SK-N-SH treated with all-trans-retinoic acid at 6 μM for 48 hours (cell line): ENCODE measurements around the gene FLT1.

ENCODE experiments used
- ARNTL ChIP-seq: fragments of 450-650 bp; formaldehyde crosslinking; IDR thresholded peaks from 2 replicates; pipeline ENCODE4 v1.5.0; 2020; ENCODE audit warnings: low read depth, mild to moderate bottlenecking, moderate library complexity, borderline replicate concordance
- ISL1 ChIP-seq: fragments of 250-450 bp; sonication (Bioruptor Pico); IDR thresholded peaks from 2 replicates; pipeline ENCODE4 v2.1.2; 2022; ENCODE audit warnings: mild to moderate bottlenecking, moderate library complexity
- OSR1 ChIP-seq: fragments of 250-450 bp; sonication (Bioruptor Pico); IDR thresholded peaks from 2 replicates; pipeline ENCODE4 v1.8.0; 2022; ENCODE audit warnings: moderate library complexity, mild to moderate bottlenecking, inconsistent platforms
- ZC3H10 ChIP-seq: fragments of 250-450 bp; sonication (Bioruptor Pico); IDR thresholded peaks from 2 replicates; pipeline ENCODE4 v1.5.1; 2021; ENCODE audit warnings: mild to moderate bottlenecking, moderate library complexity
- ZFP3 ChIP-seq: fragments of 250-450 bp; sonication (Bioruptor Pico); IDR thresholded peaks from 2 replicates; pipeline ENCODE4 v1.5.0; 2020; ENCODE audit warnings: mild to moderate bottlenecking, moderate library complexity
- ZNF8 ChIP-seq: fragments of 450-650 bp; formaldehyde crosslinking; IDR thresholded peaks from 2 replicates; pipeline ENCODE4 v1.5.0; 2020; ENCODE audit warnings: mild to moderate bottlenecking, moderate library complexity
- TF ChIP-seq, protein P1 (sequence below): fragments of 250-450 bp; sonication (Bioruptor Pico); IDR thresholded peaks from 2 replicates; pipeline ENCODE4 v1.8.0; 2020; ENCODE audit warnings: mild to moderate bottlenecking, moderate library complexity, borderline replicate concordance
- TF ChIP-seq, protein P2 (sequence below): fragments of 250-450 bp; sonication (Bioruptor Pico); IDR thresholded peaks from 2 replicates; pipeline ENCODE4 v1.5.1; 2020; ENCODE audit warnings: low read depth, mild to moderate bottlenecking, moderate library complexity
- TF ChIP-seq, protein P3 (sequence below): fragments of 250-450 bp; sonication (Bioruptor Pico); IDR thresholded peaks from 2 replicates; pipeline ENCODE4 v1.5.0; 2020; ENCODE audit warnings: mild to moderate bottlenecking, moderate library complexity

DNA sequence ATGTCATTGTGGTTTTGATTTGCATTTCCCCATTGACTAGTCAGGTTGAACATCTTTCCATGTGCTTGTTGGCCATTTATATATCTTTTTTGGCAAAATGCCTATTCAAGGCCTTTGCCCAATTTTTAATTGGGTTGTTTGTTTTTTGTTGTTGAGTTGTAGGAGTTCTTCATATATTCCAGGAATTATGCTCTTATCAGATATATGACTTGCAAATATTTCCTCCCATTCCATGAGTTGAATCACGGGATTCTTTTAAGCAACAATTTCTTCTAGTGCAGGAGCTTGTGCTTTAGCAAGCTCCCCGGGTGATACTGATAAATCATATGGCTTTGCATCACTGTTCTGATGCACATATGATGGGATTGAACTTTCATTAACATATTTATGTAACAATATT is 47.0 kb upstream of the FLT1 start:
- TF ChIP-seq, protein P1, sequence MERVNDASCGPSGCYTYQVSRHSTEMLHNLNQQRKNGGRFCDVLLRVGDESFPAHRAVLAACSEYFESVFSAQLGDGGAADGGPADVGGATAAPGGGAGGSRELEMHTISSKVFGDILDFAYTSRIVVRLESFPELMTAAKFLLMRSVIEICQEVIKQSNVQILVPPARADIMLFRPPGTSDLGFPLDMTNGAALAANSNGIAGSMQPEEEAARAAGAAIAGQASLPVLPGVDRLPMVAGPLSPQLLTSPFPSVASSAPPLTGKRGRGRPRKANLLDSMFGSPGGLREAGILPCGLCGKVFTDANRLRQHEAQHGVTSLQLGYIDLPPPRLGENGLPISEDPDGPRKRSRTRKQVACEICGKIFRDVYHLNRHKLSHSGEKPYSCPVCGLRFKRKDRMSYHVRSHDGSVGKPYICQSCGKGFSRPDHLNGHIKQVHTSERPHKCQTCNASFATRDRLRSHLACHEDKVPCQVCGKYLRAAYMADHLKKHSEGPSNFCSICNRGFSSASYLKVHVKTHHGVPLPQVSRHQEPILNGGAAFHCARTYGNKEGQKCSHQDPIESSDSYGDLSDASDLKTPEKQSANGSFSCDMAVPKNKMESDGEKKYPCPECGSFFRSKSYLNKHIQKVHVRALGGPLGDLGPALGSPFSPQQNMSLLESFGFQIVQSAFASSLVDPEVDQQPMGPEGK (CRISPR knock-in tag), result no peak
- TF ChIP-seq, protein P2, sequence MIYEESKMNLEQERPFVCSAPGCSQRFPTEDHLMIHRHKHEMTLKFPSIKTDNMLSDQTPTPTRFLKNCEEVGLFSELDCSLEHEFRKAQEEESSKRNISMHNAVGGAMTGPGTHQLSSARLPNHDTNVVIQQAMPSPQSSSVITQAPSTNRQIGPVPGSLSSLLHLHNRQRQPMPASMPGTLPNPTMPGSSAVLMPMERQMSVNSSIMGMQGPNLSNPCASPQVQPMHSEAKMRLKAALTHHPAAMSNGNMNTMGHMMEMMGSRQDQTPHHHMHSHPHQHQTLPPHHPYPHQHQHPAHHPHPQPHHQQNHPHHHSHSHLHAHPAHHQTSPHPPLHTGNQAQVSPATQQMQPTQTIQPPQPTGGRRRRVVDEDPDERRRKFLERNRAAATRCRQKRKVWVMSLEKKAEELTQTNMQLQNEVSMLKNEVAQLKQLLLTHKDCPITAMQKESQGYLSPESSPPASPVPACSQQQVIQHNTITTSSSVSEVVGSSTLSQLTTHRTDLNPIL, result no peak
- TF ChIP-seq ZNF8 (CRISPR knock-in tag) (no peak), ISL1 (CRISPR knock-in tag) (no peak), OSR1 (CRISPR knock-in tag) (no peak), ZC3H10 (CRISPR knock-in tag) (no peak), ZFP3 (CRISPR knock-in tag) (no peak), ARNTL (CRISPR knock-in tag) (no peak)
- TF ChIP-seq, protein P3, sequence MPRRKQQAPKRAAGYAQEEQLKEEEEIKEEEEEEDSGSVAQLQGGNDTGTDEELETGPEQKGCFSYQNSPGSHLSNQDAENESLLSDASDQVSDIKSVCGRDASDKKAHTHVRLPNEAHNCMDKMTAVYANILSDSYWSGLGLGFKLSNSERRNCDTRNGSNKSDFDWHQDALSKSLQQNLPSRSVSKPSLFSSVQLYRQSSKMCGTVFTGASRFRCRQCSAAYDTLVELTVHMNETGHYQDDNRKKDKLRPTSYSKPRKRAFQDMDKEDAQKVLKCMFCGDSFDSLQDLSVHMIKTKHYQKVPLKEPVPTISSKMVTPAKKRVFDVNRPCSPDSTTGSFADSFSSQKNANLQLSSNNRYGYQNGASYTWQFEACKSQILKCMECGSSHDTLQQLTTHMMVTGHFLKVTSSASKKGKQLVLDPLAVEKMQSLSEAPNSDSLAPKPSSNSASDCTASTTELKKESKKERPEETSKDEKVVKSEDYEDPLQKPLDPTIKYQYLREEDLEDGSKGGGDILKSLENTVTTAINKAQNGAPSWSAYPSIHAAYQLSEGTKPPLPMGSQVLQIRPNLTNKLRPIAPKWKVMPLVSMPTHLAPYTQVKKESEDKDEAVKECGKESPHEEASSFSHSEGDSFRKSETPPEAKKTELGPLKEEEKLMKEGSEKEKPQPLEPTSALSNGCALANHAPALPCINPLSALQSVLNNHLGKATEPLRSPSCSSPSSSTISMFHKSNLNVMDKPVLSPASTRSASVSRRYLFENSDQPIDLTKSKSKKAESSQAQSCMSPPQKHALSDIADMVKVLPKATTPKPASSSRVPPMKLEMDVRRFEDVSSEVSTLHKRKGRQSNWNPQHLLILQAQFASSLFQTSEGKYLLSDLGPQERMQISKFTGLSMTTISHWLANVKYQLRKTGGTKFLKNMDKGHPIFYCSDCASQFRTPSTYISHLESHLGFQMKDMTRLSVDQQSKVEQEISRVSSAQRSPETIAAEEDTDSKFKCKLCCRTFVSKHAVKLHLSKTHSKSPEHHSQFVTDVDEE (CRISPR knock-in tag), result no peak
